SK-N-SH (cell line): ENCODE data around the gene LRRC43. TPM values are rescaled to one million over a fixed set of nuclear protein-coding genes. Genes with fewer than 3 reads are reported as not detected.

Experiments used
- CTCF ChIA-PET: fragments of 300-600, 350-600 bp; formaldehyde crosslinking; extraction: SDS; loops from one replicate; lab custom pipeline; 2021; lab: Yijun Ruan, JAX
- POLR2A ChIA-PET: fragments of 350-600 bp; sonication (Branson Sonifier 250); formaldehyde crosslinking; extraction: SDS; loops from one replicate; lab custom pipeline; 2020; ENCODE audit warnings: antibody characterized with exemption, inconsistent platforms; lab: Yijun Ruan, JAX
- DNase-seq: peaks from one replicate; pipeline ENCODE4 v3.0.0; 2012
- H2AFZ ChIP-seq: fragments of 200-600 bp; sonication (generic); 2 replicates; pipeline ENCODE4 v1.8.1; 2016; ENCODE audit warnings: antibody characterized with exemption, mild to moderate bottlenecking, low read depth
- H3F3A ChIP-seq: fragments of 200-600 bp; sonication (generic); replicated peaks from 2 replicates; pipeline ENCODE3; 2016; ENCODE audit warnings: antibody characterized with exemption, mild to moderate bottlenecking; ENCODE audit not compliant: insufficient read depth
- H3K27ac ChIP-seq, 2 experiments: fragments of 200-500 bp in 1 of 2; fragments of 200-600 bp in 1 of 2; sonication (Bioruptor generic) in 1 of 2; sonication (generic), shearing (Covaris generic) in 1 of 2; 2 replicates each; pipeline versions ENCODE4 v1.5.1 to v1.6.1; 2014 to 2016; ENCODE audit warnings: low read depth in 2 of 2, inconsistent platforms in 1 of 2, low read length in 1 of 2, mild to moderate bottlenecking in 1 of 2, mixed read lengths in 1 of 2
- H3K27me3 ChIP-seq: fragments of 200-600 bp; sonication (generic), shearing (Covaris generic); 2 replicates; pipeline ENCODE4 v1.6.1; 2016; ENCODE audit warnings: mixed run types; ENCODE audit not compliant: insufficient read depth
- H3K36me3 ChIP-seq, 2 experiments: fragments of 200-500 bp in 1 of 2; fragments of 200-600 bp in 1 of 2; sonication (Bioruptor generic) in 1 of 2; sonication (generic) in 1 of 2; replicated peaks in 1 of 2; 2 replicates each; pipeline versions ENCODE3 to v1.5.1; 2014 to 2016; ENCODE audit warnings: low read length in 1 of 2, mild to moderate bottlenecking in 1 of 2; ENCODE audit not compliant: insufficient read depth in 2 of 2, control insufficient read depth in 1 of 2
- H3K4me1 ChIP-seq, 2 experiments: fragments of 200-500 bp in 1 of 2; fragments of 200-600 bp in 1 of 2; sonication (Bioruptor generic) in 1 of 2; sonication (generic), shearing (Covaris generic) in 1 of 2; 2 replicates each; pipeline versions ENCODE4 v1.5.1 to v1.6.1; 2014 to 2016; ENCODE audit warnings: low read depth in 1 of 2, low read length in 1 of 2, mixed run types in 1 of 2; ENCODE audit not compliant: insufficient read depth in 2 of 2, control insufficient read depth in 1 of 2
- H3K4me2 ChIP-seq: fragments of 200-600 bp; sonication (generic), shearing (Covaris generic); 2 replicates; pipeline ENCODE4 v1.6.1; 2017; ENCODE audit warnings: mixed run types
- H3K4me3 ChIP-seq, 2 experiments: fragments of 200-500 bp in 1 of 2; fragments of 200-600 bp in 1 of 2; sonication (Bioruptor generic) in 1 of 2; sonication (generic), shearing (Covaris generic) in 1 of 2; 2 replicates each; pipeline versions ENCODE4 v1.5.1 to v1.8.1; 2014 to 2016; ENCODE audit warnings: low read depth in 2 of 2, inconsistent platforms in 1 of 2, low read length in 1 of 2, mild to moderate bottlenecking in 1 of 2, mixed read lengths in 1 of 2, moderate library complexity in 1 of 2
- H3K79me2 ChIP-seq: fragments of 200-600 bp; sonication (generic); 2 replicates; pipeline ENCODE4 v1.8.1; 2017; ENCODE audit warnings: mild to moderate bottlenecking; ENCODE audit not compliant: insufficient read depth
- H3K9ac ChIP-seq: fragments of 200-600 bp; sonication (generic); 2 replicates; pipeline ENCODE4 v1.6.1; 2017; ENCODE audit warnings: mixed run types
- H3K9me2 ChIP-seq: fragments of 200-600 bp; sonication (generic); 2 replicates; pipeline ENCODE4 v1.6.1; 2017; ENCODE audit warnings: mixed run types
- H3K9me3 ChIP-seq: fragments of 200-600 bp; sonication (generic); 2 replicates; pipeline ENCODE4 v1.6.1; 2017; ENCODE audit warnings: mixed run types, mild to moderate bottlenecking, moderate library complexity
- H4K20me1 ChIP-seq: fragments of 200-600 bp; sonication (generic); 2 replicates; pipeline ENCODE4 v1.6.1; 2017; ENCODE audit warnings: mild to moderate bottlenecking, mixed run types; ENCODE audit not compliant: insufficient read depth
- CHD2 ChIP-seq: fragments of 150-350 bp; IDR thresholded peaks from 2 replicates; pipeline ENCODE4 v1.6.1; 2018; ENCODE audit warnings: low read length; ENCODE audit not compliant: partially characterized antibody
- ELF1 ChIP-seq: IDR thresholded peaks from 2 replicates; pipeline ENCODE4 v1.4.0; 2012
- EP300 ChIP-seq, 2 experiments: IDR thresholded peaks; 2 replicates each; pipeline versions ENCODE4 v1.4.0 to v1.6.1; 2012; ENCODE audit warnings: borderline replicate concordance in 1 of 2, low read depth in 1 of 2, low read length in 1 of 2
- FOXJ3 ChIP-seq: sonication (generic); formaldehyde crosslinking; IDR thresholded peaks from 2 replicates; pipeline ENCODE4 v1.5.1; 2020; ENCODE audit warnings: mild to moderate bottlenecking, missing genetic modification reagents
- NFIC ChIP-seq: IDR thresholded peaks from 2 replicates; pipeline ENCODE4 v1.4.0; 2012; ENCODE audit warnings: borderline replicate concordance
- NRF1 ChIP-seq: IDR thresholded peaks from 2 replicates; pipeline ENCODE4 v1.6.1; 2012; ENCODE audit warnings: low read depth, mild to moderate bottlenecking, low read length
- RCOR1 ChIP-seq: fragments of 150-350 bp; IDR thresholded peaks from 2 replicates; pipeline ENCODE4 v1.6.1; 2017; ENCODE audit warnings: antibody characterized with exemption, low read length
- RXRA ChIP-seq: IDR thresholded peaks from 2 replicates; pipeline ENCODE4 v1.4.0; 2012; ENCODE audit warnings: low read depth, mild to moderate bottlenecking, borderline replicate concordance
- SIN3A ChIP-seq: IDR thresholded peaks from 2 replicates; pipeline ENCODE4 v1.6.1; 2012; ENCODE audit warnings: low read depth, mild to moderate bottlenecking, low read length, moderate library complexity, borderline replicate concordance
- TCF12 ChIP-seq: IDR thresholded peaks from 2 replicates; pipeline ENCODE4 v1.4.0; 2012
- YY1 ChIP-seq: IDR thresholded peaks from 2 replicates; pipeline ENCODE4 v1.4.0; 2012; ENCODE audit warnings: low read depth, mild to moderate bottlenecking
- WGBS: methylation state at CpG from one replicate; pipeline ENCODE4 v1.1.6; 2017; ENCODE audit warnings: low lambda C conversion rate; 5-methylcytosine and 5-hydroxymethylcytosine counted together
- polyA plus RNA-seq, 3 experiments: library from polyadenylated mRNA; depleted of rRNA; stranded (reverse); fragments of >200 nt; gene quantifications; 2 replicates each; pipeline ENCODE4 v1.2.3, GENCODE V29; 2012
- TF ChIP-seq, protein P1 (sequence below): IDR thresholded peaks from 2 replicates; pipeline ENCODE4; 2012
- TF ChIP-seq, protein P2 (sequence below): fragments of 150-350 bp; IDR thresholded peaks from 2 replicates; pipeline ENCODE4 v1.6.1; 2016; ENCODE audit warnings: mild to moderate bottlenecking, low read depth, low read length

Gene LRRC43
- polyA plus RNA-seq, 1 of the 3 experiments (the other 2 are of a cell fraction) = 0.94 TPM

DNA sequence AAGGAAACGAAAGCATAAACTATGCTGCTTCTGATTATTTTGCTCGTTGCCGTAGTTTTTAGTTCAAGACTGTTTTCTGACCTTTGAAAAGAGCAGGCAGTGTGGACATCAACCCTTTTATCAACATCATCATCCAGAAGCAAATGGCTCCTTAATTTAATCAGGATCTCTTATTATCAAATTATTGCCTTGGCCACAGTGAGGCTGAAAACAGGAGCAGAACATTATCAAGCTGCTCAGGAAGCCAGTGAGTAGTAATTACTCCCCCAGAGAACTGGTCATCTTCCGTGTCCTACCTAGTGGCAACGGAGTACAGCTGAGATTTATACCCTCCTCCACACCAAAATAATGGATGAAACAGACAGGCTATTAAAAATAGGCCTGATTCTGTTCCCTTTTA lies 45.2 kb downstream of the LRRC43 start (continued):
- TF ChIP-seq, protein P1, sequence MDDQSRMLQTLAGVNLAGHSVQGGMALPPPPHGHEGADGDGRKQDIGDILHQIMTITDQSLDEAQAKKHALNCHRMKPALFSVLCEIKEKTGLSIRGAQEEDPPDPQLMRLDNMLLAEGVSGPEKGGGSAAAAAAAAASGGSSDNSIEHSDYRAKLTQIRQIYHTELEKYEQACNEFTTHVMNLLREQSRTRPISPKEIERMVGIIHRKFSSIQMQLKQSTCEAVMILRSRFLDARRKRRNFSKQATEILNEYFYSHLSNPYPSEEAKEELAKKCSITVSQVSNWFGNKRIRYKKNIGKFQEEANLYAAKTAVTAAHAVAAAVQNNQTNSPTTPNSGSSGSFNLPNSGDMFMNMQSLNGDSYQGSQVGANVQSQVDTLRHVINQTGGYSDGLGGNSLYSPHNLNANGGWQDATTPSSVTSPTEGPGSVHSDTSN = no peak
- TF ChIP-seq RCOR1 (peak; percentile 76; the same call in 1 of the 2 replicates), SIN3A (no peak), YY1 (no peak), TCF12 (peak; percentile 57), ELF1 (no peak), NRF1 (no peak), FOXJ3 (CRISPR knock-in tag) (peak; percentile 92; the same call in 1 of the 2 replicates), EP300 (IDR thresholded peaks at IDR 0.05; ENCODE audit: borderline replicate concordance in 1 of 2, low read depth in 1 of 2, low read length in 1 of 2) (peak in 1 of 2 experiments; percentile 98; a peak in 2 of 4 replicates)
- TF ChIP-seq, protein P2, sequence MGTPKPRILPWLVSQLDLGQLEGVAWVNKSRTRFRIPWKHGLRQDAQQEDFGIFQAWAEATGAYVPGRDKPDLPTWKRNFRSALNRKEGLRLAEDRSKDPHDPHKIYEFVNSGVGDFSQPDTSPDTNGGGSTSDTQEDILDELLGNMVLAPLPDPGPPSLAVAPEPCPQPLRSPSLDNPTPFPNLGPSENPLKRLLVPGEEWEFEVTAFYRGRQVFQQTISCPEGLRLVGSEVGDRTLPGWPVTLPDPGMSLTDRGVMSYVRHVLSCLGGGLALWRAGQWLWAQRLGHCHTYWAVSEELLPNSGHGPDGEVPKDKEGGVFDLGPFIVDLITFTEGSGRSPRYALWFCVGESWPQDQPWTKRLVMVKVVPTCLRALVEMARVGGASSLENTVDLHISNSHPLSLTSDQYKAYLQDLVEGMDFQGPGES = no peak

GRCh38 chr12:122230798-122231197 lies 47.9 kb downstream of the LRRC43 start:
- Histone ChIP-seq H3K9ac (no peak overlapping the region), H3K27ac (peak overlapping the region in 1 of 2 experiments; percentile 98; a peak in 2 of 4 replicates), H3K27me3 (no peaks in the 10 kb centered on the region), H2AFZ (no peak overlapping the region), H3K79me2 (no peaks in the 10 kb centered on the region), H3K9me2 (no peaks in the 10 kb centered on the region), H3K4me1 (peaks cover 5 to 31% of the 10 kb centered on the region in 2 experiments; a peak in 3 of 4 replicates), H3K4me3 (no peak overlapping the region), H3K4me2 (no peak overlapping the region), H3K9me3 (no peaks in the 10 kb centered on the region), H3K36me3 (peaks cover 11 to 29% of the 10 kb centered on the region in 2 experiments), H4K20me1 (peaks cover 7% of the 10 kb centered on the region; the same call in 1 of the 2 replicates), H3F3A (peaks cover 7% of the 10 kb centered on the region)
- ChIA-PET CTCF (interaction anchor here (1.0 to 1.6 kb wide), 2 partner anchors 14 to 125 kb away, joined by 3 to 4 read pairs; no protein-coding TSS in a partner anchor), POLR2A (no interaction called here)
- no peak for DNase-seq
- TF ChIP-seq YY1 = no peak
- TF ChIP-seq RXRA = no peak
- no peak for TF ChIP-seq NFIC
- no peak for TF ChIP-seq CHD2
- no peak for TF ChIP-seq FOXJ3 (CRISPR knock-in tag)
- TF ChIP-seq RCOR1 = no peak
- WGBS = 77% methylated on average over 6 of the region's 6 CpGs

GRCh38 chr12:122232691-122233090 lies 49.8 kb downstream of the LRRC43 start:
- ChIA-PET CTCF (interaction anchor here (1.1 kb wide), 1 partner anchor 123 kb away, joined by 3 read pairs; no protein-coding TSS in a partner anchor), POLR2A (interaction anchor here (0.7 kb wide), 1 partner anchor 9 kb away, joined by 4 read pairs; no protein-coding TSS in a partner anchor)
- Histone ChIP-seq H4K20me1 (no peaks in the 10 kb centered on the region; the same call in 1 of the 2 replicates), H3K36me3 (peaks cover 15 to 34% of the 10 kb centered on the region in 2 experiments), H3K27ac (no peak overlapping the region), H3K4me3 (no peak overlapping the region), H3K9ac (no peak overlapping the region), H3K4me1 (peaks cover 0 to 19% of the 10 kb centered on the region in 2 experiments; a peak in 2 of 4 replicates), H3F3A (peaks cover 3% of the 10 kb centered on the region), H3K9me2 (no peaks in the 10 kb centered on the region), H2AFZ (no peak overlapping the region), H3K27me3 (no peaks in the 10 kb centered on the region), H3K4me2 (no peak overlapping the region), H3K9me3 (no peaks in the 10 kb centered on the region), H3K79me2 (no peaks in the 10 kb centered on the region)
- no peak for DNase-seq
- TF ChIP-seq, protein P1 = no peak
- WGBS = 98% methylated on average over 10 of the region's 10 CpGs
